ENCODE data around the gene CFAP97. TPM values are rescaled to one million over a fixed set of nuclear protein-coding genes. Genes with fewer than 3 reads are reported as not detected.

CFAP97 gene
- total and polyA plus RNA-seq, 8 donors = 4.8 to 39.8 (median 14.9) TPM

GRCh38 chr4:185128272-185129119 lies 75.3 kb downstream of the CFAP97 start:
- peaks cover 0 to 36% (median 14%) of the 10 kb centered on the region in 3 donors for H3K27me3 ChIP-seq
- intact Hi-C loops (cut with DNase I; ENCODE audit: low total_unique reads) = no loop called here
- WGBS, 5 donors = 2 to 5% (median 2%) methylated on average over 26 to 74 of the region's 74 CpGs
- no peaks in the 10 kb centered on the region for H3K36me3 ChIP-seq
- DNase-seq = peak in 1 of 2 donors; percentile 60
- peaks cover 6 to 26% (median 20%) of the 10 kb centered on the region in 4 donors for H3K4me1 ChIP-seq
- H3K27ac ChIP-seq = peak overlapping the region in 4 of 5 donors; percentile 43 to 83 (median 67)
- TF ChIP-seq CTCF (IDR thresholded peaks at IDR 0.05) (peak in 3 of 7 experiments; percentile 18 to 20 (median 19)), EP300 (IDR thresholded peaks at IDR 0.05) (no peak)
- H3K4me3 ChIP-seq = peak overlapping the region; percentile 62 to 84 (median 72)
- H3K9me3 ChIP-seq = no peaks in the 10 kb centered on the region

- 9 to 20% (median 10%) methylated on average over 29 to 64 of the region's 64 CpGs for WGBS, 5 donors
- peak in 1 of 2 donors; percentile 51 for DNase-seq
- peak overlapping the region in 2 of 5 donors; percentile 75 to 83 for H3K27ac ChIP-seq
Observed at GRCh38 chr4:185127021-185127925, 76.5 kb downstream of the CFAP97 start.

GRCh38 chr4:185124006-185124405 lies 79.8 kb downstream of the CFAP97 start:
- intact Hi-C loops (cut with DNase I; ENCODE audit: low total_unique reads) = no loop called here
- no peaks in the 10 kb centered on the region for H3K9me3 ChIP-seq
- no peak for DNase-seq
- H3K36me3 ChIP-seq = no peaks in the 10 kb centered on the region
- TF ChIP-seq POLR2A (IDR thresholded peaks at IDR 0.05) (no peak), POLR2AphosphoS5 (IDR thresholded peaks at IDR 0.05) (no peak), EP300 (IDR thresholded peaks at IDR 0.05) (no peak), CTCF (IDR thresholded peaks at IDR 0.05) (no peak)
- no peak overlapping the region for H3K4me3 ChIP-seq
- 53 to 64% (median 56%) methylated on average over 3 of the region's 3 CpGs for WGBS, 5 donors
- H3K27me3 ChIP-seq = peaks cover 0 to 27% (median 14%) of the 10 kb centered on the region in 3 donors
- H3K4me1 ChIP-seq = peaks cover 6 to 24% (median 19%) of the 10 kb centered on the region in 4 donors
- H3K27ac ChIP-seq = no peak overlapping the region

More at GRCh38 chr4:185127021-185127925, 76.5 kb downstream of the CFAP97 start:
- TF ChIP-seq POLR2AphosphoS5 (IDR thresholded peaks at IDR 0.05) = no peak
- no peak for TF ChIP-seq EP300 (IDR thresholded peaks at IDR 0.05)
- no peak for TF ChIP-seq CTCF (IDR thresholded peaks at IDR 0.05)
- TF ChIP-seq POLR2A (IDR thresholded peaks at IDR 0.05) = no peak
- H3K4me3 ChIP-seq = peak overlapping the region; percentile 62 to 84 (median 72)
- H3K36me3 ChIP-seq = no peaks in the 10 kb centered on the region
- H3K9me3 ChIP-seq = no peaks in the 10 kb centered on the region
- peaks cover 0 to 36% (median 14%) of the 10 kb centered on the region in 3 donors for H3K27me3 ChIP-seq
- intact Hi-C loops (cut with DNase I; ENCODE audit: low total_unique reads) = no loop called here
- H3K4me1 ChIP-seq = peaks cover 6 to 26% (median 20%) of the 10 kb centered on the region in 4 donors

Data from stomach (tissue), 9 donors.